OCI-LY7 (cell line): ENCODE measurements around the gene LMNTD2.

ENCODE experiments used
- CTCF ChIP-seq: fragments of 200-600 bp; sonication (generic); conservative IDR thresholded peaks from 2 replicates; pipeline ENCODE4 v1.5.1; 2014; ENCODE audit warnings: mild to moderate bottlenecking, antibody characterized with exemption, low read length, moderate library complexity, mixed read lengths
- EZH2phosphoT487 ChIP-seq: fragments of 200-600 bp; sonication (generic); IDR thresholded peaks from 2 replicates; pipeline ENCODE4 v1.6.1; 2018; ENCODE audit warnings: low read depth, borderline replicate concordance, mild to moderate bottlenecking, mixed run types, antibody characterized with exemption, low read length, moderate library complexity, mixed read lengths

DNA sequence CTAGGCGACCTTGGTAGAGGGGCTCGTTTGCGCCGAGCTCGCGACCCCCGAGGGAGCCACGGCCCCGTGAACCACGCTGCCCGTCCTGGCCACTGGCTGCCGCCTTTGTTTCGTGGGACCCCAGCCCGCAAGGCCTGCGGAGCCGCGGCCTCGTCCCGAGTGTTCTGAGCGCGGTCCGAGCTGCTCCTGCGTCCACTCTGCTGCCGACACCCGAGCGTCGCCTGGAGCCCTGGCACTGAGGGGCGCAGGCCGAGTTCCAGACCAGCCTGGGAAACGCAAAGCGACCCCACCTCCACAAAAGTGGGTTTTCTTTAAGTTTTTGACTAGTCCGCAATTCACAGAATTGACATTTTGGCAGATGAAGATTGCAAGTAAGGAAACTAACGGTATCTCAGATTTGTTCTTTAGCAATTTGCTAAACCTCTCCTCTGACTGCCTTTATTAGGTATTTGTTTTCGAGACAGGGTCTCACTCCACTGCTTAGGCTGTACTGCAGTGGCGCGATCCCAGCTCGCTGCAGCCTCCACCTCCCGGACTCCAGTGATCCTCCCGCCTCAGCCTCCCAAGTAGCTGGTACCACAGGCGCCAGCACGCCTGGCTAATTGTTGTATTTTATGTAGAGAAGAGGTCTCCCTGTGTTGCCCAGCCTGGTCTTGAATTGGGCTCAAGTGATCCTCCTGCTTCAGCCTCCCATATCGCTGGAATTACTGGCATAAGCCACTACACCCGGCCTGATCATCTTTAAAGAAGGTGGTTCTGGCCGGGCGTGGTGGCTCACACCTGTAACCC is 52.6 kb downstream of the LMNTD2 start:
- TF ChIP-seq CTCF (no peak), EZH2phosphoT487 (no peak)
